DMS114 treated with DMSO at 0.1 percent for 48 hours (cell line): ENCODE measurements around the gene DLG4.

ENCODE experiments used
- DNase-seq: peaks from one replicate; lab custom pipeline; 2025; ENCODE audit not compliant: unreplicated experiment; lab: John Stamatoyannopoulos, UW

Gene DLG4

DNA sequence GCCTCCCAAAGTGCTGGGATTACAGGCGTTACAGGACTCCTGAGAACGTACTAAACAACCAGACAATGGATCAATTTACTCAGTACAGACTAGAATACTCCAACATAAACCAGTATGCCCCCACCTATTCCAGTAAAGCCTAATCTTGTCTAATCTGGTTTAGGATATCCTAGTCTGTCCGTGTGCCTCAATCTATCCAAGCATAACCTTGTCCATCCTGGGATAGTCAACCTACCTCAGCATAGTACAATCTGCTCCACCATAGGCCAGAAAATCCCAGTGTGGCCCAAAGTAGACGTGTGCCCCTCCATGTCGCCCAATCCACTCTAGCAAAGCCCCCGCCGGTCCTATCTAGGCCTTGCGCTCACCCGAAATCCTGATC lies 14.1 kb upstream of the DLG4 start:
- no peak for DNase-seq

DNA sequence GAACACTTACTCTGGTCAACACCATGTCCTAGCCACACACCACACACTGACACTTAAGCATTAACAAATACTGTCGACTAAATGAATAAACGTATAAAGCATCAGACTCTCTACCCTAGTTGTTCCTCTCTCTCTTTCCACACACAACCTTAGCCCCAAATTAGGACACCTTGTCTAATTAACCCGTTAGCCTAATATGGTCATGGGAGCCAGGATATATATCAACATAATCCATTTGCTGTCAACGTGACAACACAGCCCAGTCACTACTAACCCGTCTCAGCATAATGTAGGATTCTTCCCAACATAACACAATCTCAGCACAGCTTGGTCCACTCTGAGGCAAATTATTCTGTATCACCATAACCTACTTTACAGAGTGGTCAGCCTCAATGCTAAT lies 12.5 kb upstream of the DLG4 start:
- no peak for DNase-seq

DNA sequence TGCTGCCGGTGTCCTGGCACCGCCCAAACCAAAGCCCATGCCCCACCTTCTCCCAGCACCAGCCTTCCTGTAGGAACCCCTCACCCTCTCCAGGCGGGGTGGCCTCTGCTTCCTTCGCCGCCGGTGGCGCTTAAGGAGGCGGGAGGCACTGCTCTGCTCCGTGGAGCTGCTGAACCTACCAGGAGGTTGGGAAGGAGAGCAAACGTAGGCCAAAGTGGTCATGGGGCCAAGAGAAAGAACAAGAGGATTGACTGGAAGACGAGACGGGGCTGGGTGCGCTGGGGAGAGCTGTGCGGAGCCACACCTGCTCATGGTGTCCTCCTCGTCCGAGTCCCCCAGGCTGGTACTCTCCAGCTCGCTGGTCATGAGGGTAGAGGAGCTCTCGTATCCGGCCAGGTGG lies 9.9 kb upstream of the DLG4 start:
- DNase-seq: no peak

DNA sequence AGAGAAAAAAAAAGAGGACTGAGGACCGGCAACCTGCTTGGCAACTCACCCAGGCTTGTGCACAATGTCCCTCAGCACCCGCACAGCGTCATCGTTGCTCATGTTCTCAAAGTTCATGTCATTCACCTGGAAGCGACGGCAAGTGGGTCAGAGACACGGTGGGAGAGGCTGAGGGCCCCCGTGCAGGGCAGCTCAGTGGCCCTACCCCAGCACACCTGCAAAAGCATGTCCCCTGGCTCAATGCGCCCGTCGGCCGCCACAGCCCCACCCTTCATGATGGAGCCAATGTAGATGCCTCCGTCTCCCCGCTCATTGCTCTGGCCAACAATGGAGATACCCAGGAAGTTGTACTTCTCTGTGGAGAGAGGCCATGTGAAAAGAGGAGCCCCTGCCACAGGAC lies 9.3 kb upstream of the DLG4 start:
- no peak for DNase-seq

DNA sequence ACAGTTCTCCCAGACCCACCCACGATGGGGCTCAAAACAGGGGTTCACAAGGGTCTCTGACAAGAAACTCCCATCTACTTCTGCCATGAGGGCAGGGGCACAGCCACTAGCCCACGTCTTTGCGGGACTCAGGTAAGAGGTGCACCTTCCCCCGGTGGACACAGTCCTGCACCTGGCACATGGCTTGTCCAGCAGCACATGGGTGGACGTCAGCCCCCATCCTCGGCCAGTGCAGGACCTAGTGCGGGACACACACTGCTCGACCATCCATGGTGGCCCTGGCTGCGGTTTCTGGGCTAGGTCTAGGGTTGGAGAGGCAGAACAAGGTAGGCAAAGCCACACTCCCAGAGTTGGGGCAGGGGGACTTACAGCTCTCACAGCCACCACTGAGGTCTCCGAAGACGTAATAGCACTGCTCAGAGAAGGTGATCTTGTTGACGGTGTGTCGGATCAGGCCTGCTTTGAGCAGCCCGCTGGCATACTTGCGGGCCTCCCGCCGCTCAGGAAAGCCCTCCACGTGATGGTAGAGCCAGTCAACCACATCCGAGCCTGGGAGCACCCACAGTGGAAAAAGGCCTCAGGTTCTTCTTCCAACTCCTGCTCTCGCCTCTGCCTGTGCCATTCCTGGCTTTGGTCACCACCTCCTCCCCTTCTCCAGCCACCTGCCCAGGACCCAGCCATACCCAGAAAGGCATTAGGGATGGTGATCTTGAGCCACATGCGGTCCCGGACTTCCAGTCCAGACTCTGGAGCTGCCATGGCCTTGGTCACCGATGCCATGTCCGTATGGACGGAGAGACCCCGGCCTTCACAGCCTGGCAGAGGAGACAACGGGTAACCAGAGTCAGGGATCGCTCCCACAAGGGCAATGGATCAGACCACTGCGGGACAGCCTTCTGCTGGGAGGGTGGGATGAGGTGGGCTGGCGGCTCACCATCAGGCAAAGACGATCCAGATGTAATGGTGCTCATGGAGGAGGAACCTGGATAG lies 7.4 kb upstream of the DLG4 start:
- DNase-seq: no peak

- no peak for DNase-seq
Measured at GRCh38 chr17:7225711-7226331, 6.2 kb upstream of the DLG4 start.

GRCh38 chr17:7224661-7225111 lies 5.0 kb upstream of the DLG4 start:
- no peak for DNase-seq

GRCh38 chr17:7224110-7224509 lies 4.5 kb upstream of the DLG4 start:
- no peak for DNase-seq

GRCh38 chr17:7223375-7223774 lies 3.7 kb upstream of the DLG4 start:
- DNase-seq: no peak

- DNase-seq: no peak
Measured at GRCh38 chr17:7222972-7223292, 3.3 kb upstream of the DLG4 start.

DNA sequence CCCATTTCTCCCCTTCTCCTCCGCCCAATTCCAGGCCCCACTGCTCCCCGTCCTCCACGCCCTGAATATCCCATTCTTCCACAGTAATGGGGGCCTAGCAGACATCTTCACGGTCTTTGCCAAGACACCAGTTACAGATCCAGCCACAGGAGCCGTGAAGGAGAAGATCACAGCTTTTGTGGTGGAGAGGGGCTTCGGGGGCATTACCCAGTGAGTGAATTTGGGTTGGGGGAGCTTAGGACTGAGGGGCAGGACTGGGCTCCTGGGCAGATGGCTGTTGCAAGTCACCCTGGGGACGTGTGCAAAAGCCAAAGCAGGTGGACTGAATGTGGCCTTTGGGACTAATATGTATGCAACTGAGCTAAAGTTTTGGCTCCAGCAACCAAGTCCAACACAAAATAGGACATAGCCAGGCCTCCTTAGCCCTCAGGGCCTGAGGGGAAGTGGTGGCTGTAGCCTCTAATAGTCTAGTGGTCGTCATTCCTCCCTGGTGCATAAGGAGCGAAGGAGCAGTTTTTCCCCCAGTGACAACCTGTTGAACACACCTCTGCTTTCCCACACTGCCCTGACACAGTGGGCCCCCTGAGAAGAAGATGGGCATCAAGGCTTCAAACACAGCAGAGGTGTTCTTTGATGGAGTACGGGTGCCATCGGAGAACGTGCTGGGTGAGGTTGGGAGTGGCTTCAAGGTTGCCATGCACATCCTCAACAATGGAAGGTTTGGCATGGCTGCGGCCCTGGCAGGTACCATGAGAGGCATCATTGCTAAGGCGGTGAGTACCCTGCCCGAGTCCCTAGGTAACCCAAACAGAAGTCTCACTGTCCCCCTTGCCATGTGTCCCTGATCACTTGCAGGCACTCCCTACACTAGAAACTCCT lies 2.7 kb upstream of the DLG4 start:
- DNase-seq: no peak

GRCh38 chr17:7221278-7222092 lies 1.8 kb upstream of the DLG4 start:
- DNase-seq: no peak

GRCh38 chr17:7220593-7221277 lies 1.1 kb upstream of the DLG4 start:
- DNase-seq: peak; percentile 44

- DNase-seq: no peak
Measured at GRCh38 chr17:7219229-7219811, 316 bp downstream of the DLG4 start.

DNA sequence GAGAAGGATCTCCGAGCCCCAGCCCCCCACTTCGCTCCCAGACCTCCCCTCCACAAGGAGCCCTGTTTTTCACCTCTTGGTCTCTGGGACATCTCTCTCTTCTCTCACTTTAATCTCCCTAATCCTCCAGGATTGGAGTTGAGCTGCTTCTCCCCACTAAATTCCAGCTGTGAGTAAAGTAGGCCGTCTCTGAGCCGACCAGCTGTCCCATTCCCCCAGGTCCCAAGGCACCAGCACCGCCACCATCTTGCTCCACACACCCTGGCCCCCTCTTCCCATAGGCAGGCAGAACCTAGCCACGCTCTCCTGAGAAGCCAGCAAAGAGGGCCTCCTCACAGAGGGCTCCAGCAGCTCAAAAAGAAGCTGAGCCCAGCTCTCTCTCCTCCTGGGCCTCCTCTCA lies 878 bp downstream of the DLG4 start:
- no peak for DNase-seq

GRCh38 chr17:7218166-7218565 lies 1.5 kb downstream of the DLG4 start:
- no peak for DNase-seq

- DNase-seq: peak; percentile 80
Measured at GRCh38 chr17:7217113-7217987, 2.3 kb downstream of the DLG4 start.

GRCh38 chr17:7216242-7217112 lies 3.2 kb downstream of the DLG4 start:
- no peak for DNase-seq
